HG02623 (cell line): ENCODE results near the gene GNLY.
A peak's percentile ranks its signal among the peaks of the same experiment; 100 is the strongest.

Source experiments
- ATAC-seq: cut with Tn5 transposase; IDR thresholded peaks from one replicate; pipeline ENCODE4 v1.9.1; 2021; ENCODE audit warnings: moderate library complexity; ENCODE audit not compliant: unreplicated experiment

GNLY gene

GRCh38 chr2:85743304-85743978 is 49.3 kb downstream of the GNLY start:
- no peak for ATAC-seq

DNA sequence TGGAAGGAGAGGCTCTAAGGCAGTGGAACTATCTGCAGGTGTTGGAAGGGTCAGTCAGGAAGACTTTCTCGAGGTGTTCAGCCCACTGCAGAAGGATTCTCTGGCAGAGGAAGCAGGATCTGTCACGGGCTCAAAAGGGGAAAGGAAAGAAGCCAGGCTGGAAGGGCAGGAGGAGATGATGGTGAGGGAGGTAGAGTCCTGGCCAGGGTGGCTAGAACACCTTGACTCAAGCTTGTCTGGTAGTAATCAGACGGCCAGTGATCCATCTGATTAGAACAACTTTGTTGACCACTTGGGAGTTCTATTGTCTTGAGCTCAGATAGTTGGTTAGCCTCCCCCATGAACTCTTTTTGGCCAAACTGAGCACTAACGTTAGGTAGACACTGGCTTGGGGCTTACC is 49.9 kb downstream of the GNLY start:
- no peak for ATAC-seq

DNA sequence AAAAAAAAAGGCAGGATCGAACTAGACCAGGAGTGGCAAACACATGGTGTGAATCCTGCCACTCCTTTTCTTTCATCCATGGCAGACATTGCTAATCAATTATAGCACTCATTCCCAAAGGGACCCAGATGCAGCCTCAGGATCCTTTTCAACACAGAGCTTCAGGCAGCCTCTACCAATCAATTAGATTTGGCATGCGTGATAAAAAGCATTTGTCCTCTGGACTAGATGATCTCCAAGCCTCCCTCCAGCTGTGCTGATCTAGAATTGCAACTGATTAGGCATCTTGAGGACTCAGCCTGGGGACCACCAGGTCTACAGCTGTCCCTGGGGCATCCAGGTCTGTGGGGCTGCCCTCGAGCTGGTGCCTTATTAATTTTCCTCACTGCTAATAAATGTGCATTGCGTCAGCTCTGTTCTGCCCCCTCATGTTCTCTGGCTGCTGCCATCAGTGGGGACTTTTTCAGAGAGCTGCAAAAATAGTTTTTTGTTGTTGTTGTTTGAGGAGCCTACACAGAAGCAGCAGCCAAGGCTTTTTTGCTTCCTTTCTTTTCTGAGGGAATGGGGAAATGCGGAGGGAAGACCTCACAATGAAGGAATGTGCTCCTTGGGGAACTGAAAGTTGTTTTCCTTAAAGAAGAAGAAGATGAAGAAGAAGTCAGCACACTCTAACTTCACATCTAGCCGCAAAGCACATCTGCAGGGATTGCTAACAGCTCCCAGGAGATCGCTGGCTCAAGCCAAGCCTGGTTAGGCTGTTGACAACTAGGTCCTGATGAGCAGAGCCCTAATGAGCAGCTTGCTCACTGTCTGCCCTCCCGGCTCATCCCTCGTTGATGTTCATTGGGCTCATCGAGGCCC is 50.8 kb downstream of the GNLY start:
- no peak for ATAC-seq

DNA sequence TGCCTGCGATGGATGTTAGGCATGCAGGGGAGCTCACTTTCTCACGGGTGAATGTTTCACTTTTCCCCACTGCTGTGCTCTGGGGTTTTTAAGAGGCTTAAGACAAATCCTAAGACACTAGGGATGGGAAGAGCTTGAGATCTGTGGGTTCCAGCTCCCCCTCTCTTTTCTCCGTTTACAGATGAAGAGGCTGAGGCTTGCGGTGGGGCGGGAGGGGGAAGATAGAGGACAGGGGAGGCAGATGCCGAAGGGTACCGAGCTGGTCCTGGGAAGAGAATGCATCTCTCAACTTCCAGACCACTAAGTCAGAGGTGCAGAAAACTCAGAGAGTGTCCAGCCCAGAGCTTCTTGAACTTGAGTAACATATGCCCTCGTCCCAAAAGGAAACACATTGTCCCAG is 51.5 kb downstream of the GNLY start:
- ATAC-seq: no peak

DNA sequence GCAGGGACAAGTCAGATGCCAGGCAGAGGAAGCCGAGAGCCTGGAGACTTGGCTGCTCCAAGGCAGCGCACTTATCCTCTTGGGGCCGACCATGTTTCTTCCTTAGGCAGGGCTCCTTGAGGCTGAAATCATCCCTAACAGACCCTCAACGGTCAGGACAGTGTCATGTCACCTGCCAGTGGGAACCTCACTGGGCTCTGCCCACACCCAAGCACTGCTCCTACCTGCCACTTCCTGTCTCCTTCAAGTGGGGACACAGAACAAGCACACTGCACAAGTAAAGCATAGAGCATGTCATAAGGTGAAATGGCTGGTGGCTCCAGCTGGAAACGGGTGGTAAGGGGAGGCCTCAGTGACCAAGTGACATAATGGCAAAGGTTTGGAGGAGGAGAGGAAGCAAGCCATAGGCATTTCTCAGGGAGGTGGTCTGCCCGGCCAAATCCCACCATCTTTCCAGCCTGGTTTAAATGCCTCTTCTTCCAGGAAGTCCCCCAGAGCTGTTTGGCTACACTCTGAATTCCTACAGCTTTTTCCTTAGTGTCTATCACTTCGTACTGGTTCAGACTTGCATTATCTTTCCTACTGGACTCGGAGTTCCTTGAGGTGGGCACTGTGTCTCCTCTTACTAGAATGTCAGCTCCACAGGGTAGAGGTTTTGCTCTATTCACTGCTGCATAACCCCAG is 52.3 kb downstream of the GNLY start:
- no peak for ATAC-seq

DNA sequence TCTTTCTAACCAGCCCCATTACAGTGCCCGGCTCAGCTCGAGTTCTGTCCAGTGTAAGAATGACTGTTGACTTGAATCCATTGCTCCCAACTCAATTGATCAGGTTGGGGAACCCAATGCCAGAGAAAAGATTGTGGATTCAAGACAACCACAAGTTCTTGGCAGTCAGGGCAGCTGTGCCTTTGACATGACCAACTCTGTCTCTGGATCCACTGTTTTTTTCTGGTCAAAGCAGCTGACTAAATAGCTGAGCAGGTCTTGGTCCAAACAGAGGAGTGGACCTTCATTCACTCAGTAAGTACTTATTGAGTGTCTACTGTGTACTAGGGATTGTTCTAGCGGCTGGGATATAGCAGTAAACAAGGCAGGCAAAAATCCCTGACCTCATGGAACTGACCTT is 53.3 kb downstream of the GNLY start:
- no peak for ATAC-seq

DNA sequence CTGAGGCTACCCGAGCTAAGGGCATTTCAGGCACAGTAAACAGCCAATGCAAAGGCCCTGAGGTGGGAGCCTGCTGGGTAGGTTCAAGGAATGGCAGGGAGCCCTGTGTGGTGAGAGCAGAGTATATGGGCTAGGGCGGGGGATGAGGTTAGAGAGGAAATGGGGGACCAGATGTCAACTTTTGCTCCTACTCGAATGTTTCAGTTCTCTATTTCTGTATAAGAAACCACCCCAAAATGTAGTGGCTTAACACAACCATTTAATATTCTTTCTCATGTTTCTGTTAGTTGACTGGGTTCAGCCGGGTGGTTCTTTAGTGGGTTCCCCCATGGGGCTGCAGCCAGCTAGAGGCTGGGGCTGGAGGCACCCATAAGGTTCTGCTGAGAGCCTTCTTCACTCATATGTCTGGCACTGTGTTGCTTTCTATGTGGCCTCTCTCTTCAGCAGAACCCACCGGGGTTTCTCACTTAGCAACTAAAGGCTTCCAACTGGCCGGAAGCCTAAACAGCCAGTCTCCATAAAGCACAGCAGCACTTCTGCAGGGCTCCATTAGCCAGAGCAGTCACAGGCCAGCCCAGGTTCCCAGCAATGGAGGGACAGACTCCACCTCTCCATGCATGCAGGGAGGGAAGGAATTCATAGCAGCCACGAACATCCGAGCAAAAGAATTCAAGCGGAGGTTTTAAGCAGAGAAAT is 54.0 kb downstream of the GNLY start:
- ATAC-seq: peak; percentile 41
